ENCODE data around the gene AOPEP. TPM values are rescaled to one million over a fixed set of nuclear protein-coding genes. Genes with fewer than 3 reads are reported as not detected.
A peak's percentile ranks its signal among the peaks of the same experiment; 100 is the strongest.

Gene AOPEP
- total and polyA plus RNA-seq, 2 of the 13 experiments (the other 11 are each of a cell fraction or from before 2014, with no cell fraction given), result 22.2 to 41.6 TPM

- peak; percentile 56; the same call in 1 of the 2 replicates for TF ChIP-seq ZKSCAN8 (CRISPR knock-in tag; IDR thresholded peaks at IDR 0.05; ENCODE audit: borderline replicate concordance)
- TF ChIP-seq NCOA1 (CRISPR knock-in tag; IDR thresholded peaks at IDR 0.05), result no peak
- no peak for TF ChIP-seq SOX6 (IDR thresholded peaks at IDR 0.05)
- peak; percentile 63; the same call in 1 of the 2 replicates for TF ChIP-seq SOX6 (CRISPR knock-in tag; IDR thresholded peaks at IDR 0.05)
- TF ChIP-seq ARNTL (CRISPR knock-in tag; IDR thresholded peaks at IDR 0.05), result no peak
- TF ChIP-seq GATAD2A (CRISPR knock-in tag; IDR thresholded peaks at IDR 0.05), result peak; percentile 85
- no peak for TF ChIP-seq KDM3A (CRISPR knock-in tag; IDR thresholded peaks at IDR 0.05; ENCODE audit: low read depth)
- TF ChIP-seq SIX4 (CRISPR knock-in tag; IDR thresholded peaks at IDR 0.05), result no peak
- no peak for TF ChIP-seq KLF13 (CRISPR knock-in tag; IDR thresholded peaks at IDR 0.05)
- TF ChIP-seq ZNF207 (IDR thresholded peaks at IDR 0.05; ENCODE audit: borderline replicate concordance), result no peak
- peak; percentile 85; the same call in 1 of the 2 replicates for TF ChIP-seq CEBPB (IDR thresholded peaks at IDR 0.05; ENCODE audit: borderline replicate concordance, low read depth, low read length)
- peak; percentile 88; the same call in 1 of the 2 replicates for TF ChIP-seq ZBTB4 (CRISPR knock-in tag; IDR thresholded peaks at IDR 0.05; ENCODE audit: borderline replicate concordance)
- TF ChIP-seq SALL1 (CRISPR knock-in tag; IDR thresholded peaks at IDR 0.05), result peak; percentile 94
- TF ChIP-seq GATAD1 (CRISPR knock-in tag; IDR thresholded peaks at IDR 0.05), result no peak
- TF ChIP-seq RNF2 (conservative IDR thresholded peaks at IDR 0.05; ENCODE audit: low read depth), result no peak
- peak; percentile 58; the same call in 1 of the 2 replicates for TF ChIP-seq MED1 (CRISPR knock-in tag; IDR thresholded peaks at IDR 0.05)
- TF ChIP-seq TCF7 (IDR thresholded peaks at IDR 0.05; ENCODE audit: low read depth), result no peak
- no peak for TF ChIP-seq MAX (IDR thresholded peaks at IDR 0.05)
- peak; percentile 48; the same call in 1 of the 2 replicates for TF ChIP-seq MAZ (IDR thresholded peaks at IDR 0.05; ENCODE audit: borderline replicate concordance, low read depth, low read length)
- TF ChIP-seq MAZ (CRISPR knock-in tag; IDR thresholded peaks at IDR 0.05; ENCODE audit: low read depth), result no peak; the same call in 1 of the 2 replicates
- TF ChIP-seq ZNF136 (CRISPR knock-in tag; IDR thresholded peaks at IDR 0.05; ENCODE audit: low read depth), result no peak
- TF ChIP-seq ZFP1 (CRISPR knock-in tag; IDR thresholded peaks at IDR 0.05), result no peak
- no peak for TF ChIP-seq HDAC6 (IDR thresholded peaks at IDR 0.05; ENCODE audit: low read depth, low read length)
- no peak for TF ChIP-seq IRX3 (CRISPR knock-in tag; IDR thresholded peaks at IDR 0.05; ENCODE audit: borderline replicate concordance, low read depth)
- TF ChIP-seq TIGD3 (CRISPR knock-in tag; IDR thresholded peaks at IDR 0.05; ENCODE audit: borderline replicate concordance), result no peak
- TF ChIP-seq PHB2 (IDR thresholded peaks at IDR 0.05; ENCODE audit: partially characterized antibody), result no peak
- TF ChIP-seq NR2F6 (IDR thresholded peaks at IDR 0.05), result no peak
- peak; percentile 21; the same call in 1 of the 2 replicates for TF ChIP-seq NR2F6 (CRISPR knock-in tag; IDR thresholded peaks at IDR 0.05)
- TF ChIP-seq GLI4 (CRISPR knock-in tag; IDR thresholded peaks at IDR 0.05; ENCODE audit: borderline replicate concordance), result no peak
- no peak for TF ChIP-seq SUZ12 (IDR thresholded peaks at IDR 0.05; ENCODE audit: low read depth, low read length)
Measured at GRCh38 chr9:95070549-95071021, 344.1 kb downstream of the AOPEP start (continued).
